Suppressor macrophage treated with lipopolysaccharide for 4 hours (primary cell): ENCODE measurements around the gene C17orf50.

Experiments used
- DNase-seq: peaks from one replicate; pipeline ENCODE4 v3.0.0-alpha.2; 2020

C17orf50 gene

DNA sequence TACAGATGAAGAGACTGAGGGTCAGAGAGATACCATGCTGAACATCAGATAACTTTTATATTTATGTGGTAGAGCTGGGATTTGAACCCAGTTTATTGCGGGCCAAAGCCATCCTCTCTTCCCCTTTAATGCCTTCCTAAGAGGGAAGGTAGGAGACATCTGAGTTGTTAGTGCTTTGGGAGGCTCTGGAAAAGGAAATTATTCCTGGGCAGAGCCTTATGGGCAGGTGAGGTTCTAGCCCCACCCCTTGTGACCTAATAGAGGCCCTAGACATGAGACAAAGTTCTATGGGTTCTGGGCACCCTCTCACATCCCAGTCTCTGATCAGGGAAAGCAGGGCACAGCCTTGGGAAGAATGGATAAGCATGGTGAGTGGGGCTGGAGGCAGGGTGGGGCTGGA lies at the start of gene C17orf50:
Gene C17orf50 (plus strand): TSS at position 301 of the 400 bp plus-strand sequence. CDS start 55 bp downstream, at position 356.
- no peak for DNase-seq

GRCh38 chr17:35710950-35711349 lies 49.7 kb upstream of the C17orf50 start:
- DNase-seq: no peak

- no peak for DNase-seq
These were observed 47.5 kb upstream of the C17orf50 start for GRCh38 chr17:35713069-35713728.

DNA sequence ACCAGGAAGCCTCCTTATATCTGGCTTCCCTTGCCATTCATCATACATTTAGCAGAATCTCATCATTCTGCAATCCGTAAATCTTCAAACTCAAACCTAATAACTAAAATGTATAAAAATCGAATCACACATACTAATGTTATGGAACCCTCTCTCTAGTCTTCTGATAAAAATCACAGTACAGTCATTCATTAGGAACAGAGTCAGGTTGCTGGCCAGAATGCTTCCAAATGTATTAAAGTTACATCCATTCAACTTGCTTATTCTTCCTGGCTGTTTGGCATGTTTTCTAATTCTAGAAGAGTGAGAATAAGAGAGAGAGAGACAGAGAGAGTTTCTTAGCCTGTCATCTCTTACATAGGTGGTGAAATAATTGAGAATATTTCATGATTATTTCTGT lies 45.7 kb upstream of the C17orf50 start:
- DNase-seq: no peak

GRCh38 chr17:35715416-35715815 lies 45.3 kb upstream of the C17orf50 start:
- DNase-seq: no peak

DNA sequence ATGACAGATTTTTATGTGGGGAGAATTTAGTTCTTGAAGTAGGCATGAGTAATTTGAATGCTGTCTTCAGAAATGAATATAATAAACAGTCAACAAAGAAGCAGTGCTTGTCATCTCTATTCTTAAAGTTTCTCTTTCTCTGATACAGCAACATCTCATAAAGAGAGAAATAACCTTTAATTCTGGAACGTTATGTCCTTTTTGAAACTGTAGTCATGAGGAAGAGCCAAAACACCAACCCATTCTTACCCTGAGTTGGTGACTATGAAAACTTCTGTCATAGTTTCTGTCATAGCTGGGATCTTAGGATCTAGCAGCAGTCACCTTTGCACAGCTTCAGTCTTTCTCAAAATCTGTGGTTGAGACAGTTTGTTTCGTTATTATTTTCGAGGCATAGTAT lies 44.5 kb upstream of the C17orf50 start:
- no peak for DNase-seq

DNA sequence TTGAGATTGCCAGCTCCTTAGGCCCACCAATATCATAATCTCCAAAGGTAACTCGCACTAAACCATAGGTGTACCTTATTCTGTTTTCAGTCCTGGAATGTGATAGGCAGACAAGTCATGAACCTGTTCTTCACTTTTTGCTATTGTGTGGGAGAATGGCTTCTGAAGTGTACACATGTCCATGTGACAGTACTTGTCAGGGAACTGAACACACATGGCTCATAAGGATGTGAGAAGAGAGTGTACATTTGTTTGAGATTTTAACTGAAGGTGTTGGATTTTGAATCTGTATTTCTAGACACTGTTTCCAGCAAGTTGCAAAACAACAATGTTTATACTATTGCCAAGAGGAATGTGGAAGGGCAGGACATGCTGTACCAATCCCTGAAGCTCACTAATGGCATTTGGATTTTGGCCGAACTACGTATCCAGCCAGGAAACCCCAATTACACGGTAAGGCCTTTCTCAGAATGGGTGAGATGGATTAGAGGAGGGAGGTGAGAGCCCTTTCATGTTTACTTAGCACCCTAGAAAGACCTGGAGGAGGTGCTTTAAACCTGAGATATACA lies 43.7 kb upstream of the C17orf50 start:
- no peak for DNase-seq

GRCh38 chr17:35717475-35717874 lies 43.2 kb upstream of the C17orf50 start:
- no peak for DNase-seq

- DNase-seq: no peak
These were observed 37.0 kb upstream of the C17orf50 start for GRCh38 chr17:35723735-35724134.

DNA sequence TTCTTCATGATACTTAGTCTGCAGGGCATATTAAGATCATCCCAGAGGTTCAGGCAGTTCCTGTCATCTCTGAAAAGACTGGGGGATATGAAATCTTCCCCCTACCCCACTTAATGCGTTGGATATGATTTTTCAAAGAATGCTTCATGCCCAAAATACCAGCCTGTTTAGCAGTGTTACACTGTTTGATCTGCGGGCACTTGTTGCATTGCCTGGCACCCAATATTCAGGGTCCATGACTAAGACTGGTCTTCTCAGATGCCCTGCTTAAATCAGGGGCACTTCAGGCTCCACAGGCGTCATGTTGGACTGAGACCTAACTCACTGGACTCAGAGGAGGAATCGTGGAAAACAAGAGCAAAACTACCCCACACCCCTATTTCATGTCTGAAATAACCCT lies 35.6 kb upstream of the C17orf50 start:
- DNase-seq: no peak

DNA sequence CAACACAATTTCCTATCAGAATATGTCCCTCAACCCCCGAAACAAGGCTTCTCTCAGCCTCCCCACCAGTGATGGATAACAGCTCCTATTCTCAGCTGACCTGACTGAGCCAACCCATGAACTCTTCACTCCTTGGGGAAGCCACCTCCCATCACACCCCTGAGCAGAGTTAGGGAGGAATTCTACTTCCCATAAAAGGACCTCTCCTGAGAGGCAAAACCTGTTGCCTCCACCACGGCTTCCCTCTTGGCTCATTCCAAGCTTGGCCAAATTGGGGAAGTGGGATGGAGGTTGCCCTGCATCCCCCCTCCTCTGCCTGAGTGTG lies 34.9 kb upstream of the C17orf50 start:
- DNase-seq: no peak

- no peak for DNase-seq
These were observed 34.3 kb upstream of the C17orf50 start for GRCh38 chr17:35726127-35726952.

- DNase-seq: no peak
These were observed 33.7 kb upstream of the C17orf50 start for GRCh38 chr17:35726953-35727460.

DNA sequence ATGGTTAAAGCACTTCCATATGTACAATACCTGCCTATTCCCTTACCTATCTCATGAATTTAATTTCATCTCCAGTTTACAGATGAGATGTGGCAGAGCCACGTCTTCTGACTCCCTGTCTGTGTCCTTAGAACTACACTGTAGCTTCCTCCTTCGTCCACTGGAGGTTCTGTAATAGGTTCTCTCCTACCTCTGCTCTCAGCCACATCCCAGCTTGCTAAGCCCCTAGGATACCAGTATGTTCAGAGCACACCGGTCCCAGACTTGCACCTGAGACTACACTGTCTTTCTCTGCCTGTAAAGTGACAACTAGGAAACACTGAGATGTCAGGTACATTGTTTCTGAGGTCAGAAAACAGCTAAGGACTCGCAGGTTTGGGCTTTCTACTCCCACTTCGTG lies 33.1 kb upstream of the C17orf50 start:
- no peak for DNase-seq

DNA sequence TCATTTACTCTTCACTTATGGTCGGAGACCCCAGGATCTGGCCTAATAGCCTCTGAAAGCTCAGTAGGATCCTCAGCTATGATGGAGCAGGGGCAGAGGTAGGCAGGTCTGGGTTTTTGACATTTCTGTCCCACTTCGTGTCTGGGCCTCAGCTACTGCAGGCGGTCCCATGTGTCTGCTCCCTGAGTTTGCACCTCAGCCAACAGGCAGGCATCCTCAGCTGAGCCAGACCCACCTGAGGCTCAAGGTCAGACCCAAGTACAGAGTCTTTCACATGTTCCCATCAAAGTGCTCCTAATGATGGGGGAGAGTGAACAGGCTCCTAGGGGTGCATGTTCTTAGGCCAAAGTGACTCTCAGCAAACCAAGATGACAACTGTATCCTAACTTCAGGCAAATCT lies 32.1 kb upstream of the C17orf50 start:
- no peak for DNase-seq

DNA sequence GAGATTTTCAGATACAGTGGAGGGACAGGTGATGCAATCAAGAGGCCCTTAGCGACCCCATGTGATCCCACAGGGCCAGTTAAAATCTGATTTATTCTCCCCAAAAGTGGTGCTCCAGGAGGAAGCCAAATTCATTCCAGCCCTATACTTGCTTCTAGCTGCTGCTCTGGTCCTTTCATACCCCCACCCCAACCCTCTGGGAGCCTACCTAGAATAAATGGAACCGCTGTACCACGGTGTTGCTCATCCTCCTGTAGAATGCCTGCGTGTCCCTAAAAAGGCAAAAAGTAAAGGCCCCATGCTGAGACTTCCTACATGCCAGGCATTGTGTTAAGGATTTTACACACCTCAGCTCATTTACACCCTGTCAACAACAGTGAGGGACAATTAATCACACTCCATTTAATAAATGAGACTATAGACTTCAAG lies 31.3 kb upstream of the C17orf50 start:
- DNase-seq: no peak

DNA sequence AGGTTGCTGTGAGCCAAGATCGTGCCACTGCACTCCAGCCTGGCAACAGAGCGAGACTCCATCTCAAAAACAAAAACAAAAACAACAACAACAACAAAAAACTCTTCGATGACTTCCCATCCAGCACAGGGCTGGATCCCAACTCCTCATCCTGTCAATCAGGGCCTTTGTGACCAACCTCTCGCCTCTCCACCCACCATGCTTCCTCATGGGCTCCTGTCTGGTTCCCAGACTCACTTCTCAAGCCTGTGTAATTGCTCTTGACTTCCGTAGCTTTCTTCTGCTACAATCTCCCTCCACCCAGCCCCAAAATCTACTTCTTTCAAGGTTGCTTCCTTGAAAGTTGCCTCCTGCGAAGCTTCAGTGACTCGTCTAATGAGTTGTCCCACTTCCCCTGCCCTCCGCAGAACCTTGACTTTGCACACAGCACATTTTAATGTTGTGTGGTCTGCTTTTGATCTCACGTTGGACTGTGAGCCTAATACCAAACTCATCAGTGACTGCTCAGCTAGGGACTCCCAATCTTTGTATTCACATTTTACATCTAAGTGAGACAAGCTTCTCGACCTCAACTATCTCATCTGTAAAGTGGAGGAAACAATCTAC lies 30.2 kb upstream of the C17orf50 start:
- DNase-seq: no peak

GRCh38 chr17:35731239-35731916 lies 29.3 kb upstream of the C17orf50 start, which contains the start of gene RASL10B:
RASL10B (plus strand) TSS chr17:35731639; CDS start chr17:35735185, 3,546 bp downstream.
- DNase-seq: no peak

GRCh38 chr17:35731917-35732805 lies 28.5 kb upstream of the C17orf50 start:
- DNase-seq: no peak

GRCh38 chr17:35732806-35733136 lies 27.9 kb upstream of the C17orf50 start:
- DNase-seq: no peak

GRCh38 chr17:35733366-35733765 lies 27.3 kb upstream of the C17orf50 start:
- no peak for DNase-seq

DNA sequence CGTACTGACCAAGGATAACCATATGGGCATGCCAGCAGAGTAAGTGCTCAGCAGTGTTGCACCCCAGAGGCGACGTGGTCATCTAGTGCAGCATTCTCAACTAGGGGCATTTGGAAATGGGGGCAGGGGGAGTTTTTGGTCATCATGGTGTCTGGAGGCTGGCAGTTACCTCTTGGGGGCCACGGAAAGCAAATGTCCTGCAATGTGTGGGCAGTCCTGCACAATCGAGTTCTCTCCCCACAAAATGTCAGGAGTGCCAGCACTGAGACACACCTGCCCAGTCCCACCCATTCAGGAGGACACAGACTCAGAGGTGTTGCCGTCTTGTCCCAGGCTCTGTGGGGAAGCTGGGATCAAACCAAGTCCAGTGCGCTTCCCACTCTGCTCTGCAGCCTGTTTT lies 26.3 kb upstream of the C17orf50 start:
- no peak for DNase-seq
